ENCODE measurements around the gene APOE.

The APOE gene

DNA sequence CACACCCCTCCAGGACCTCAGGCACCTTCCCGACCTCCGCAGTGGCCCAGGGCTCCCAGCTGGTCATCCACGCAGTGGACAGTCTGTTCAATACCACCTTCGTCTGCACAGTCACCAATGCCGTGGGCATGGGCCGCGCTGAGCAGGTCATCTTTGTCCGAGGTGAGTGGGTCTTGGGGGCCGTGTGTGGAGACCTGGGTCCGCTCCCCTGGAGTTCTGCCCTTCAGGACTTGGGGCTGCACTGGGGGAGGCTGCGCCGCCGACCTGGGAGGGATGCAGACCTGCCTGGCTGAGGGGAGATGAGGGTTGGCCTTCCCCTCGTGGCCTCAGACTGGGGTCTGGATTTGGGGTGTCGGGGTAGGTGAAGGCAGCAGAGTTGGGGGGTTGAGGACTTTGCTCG is 31.3 kb upstream of the APOE start:
- no peaks in the 10 kb centered on the region for H3K27me3 ChIP-seq
- H3K4me1 ChIP-seq (ENCODE audit: control insufficient read depth in 1 of 2, insufficient read depth in 1 of 2, low read depth in 1 of 2, low read length in 1 of 2) = peaks cover 9 to 14% of the 10 kb centered on the region in 2 experiments
- H3K9me3 ChIP-seq = no peaks in the 10 kb centered on the region
- TF ChIP-seq, protein P1, sequence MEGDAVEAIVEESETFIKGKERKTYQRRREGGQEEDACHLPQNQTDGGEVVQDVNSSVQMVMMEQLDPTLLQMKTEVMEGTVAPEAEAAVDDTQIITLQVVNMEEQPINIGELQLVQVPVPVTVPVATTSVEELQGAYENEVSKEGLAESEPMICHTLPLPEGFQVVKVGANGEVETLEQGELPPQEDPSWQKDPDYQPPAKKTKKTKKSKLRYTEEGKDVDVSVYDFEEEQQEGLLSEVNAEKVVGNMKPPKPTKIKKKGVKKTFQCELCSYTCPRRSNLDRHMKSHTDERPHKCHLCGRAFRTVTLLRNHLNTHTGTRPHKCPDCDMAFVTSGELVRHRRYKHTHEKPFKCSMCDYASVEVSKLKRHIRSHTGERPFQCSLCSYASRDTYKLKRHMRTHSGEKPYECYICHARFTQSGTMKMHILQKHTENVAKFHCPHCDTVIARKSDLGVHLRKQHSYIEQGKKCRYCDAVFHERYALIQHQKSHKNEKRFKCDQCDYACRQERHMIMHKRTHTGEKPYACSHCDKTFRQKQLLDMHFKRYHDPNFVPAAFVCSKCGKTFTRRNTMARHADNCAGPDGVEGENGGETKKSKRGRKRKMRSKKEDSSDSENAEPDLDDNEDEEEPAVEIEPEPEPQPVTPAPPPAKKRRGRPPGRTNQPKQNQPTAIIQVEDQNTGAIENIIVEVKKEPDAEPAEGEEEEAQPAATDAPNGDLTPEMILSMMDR (IDR thresholded peaks at IDR 0.05) = no peak
- peaks cover 77% of the 10 kb centered on the region for H3K36me3 ChIP-seq
- H3K4me3 ChIP-seq (ENCODE audit: low read depth in 1 of 2, low read length in 1 of 2) = no peak overlapping the region
- no peak overlapping the region for H3K27ac ChIP-seq

DNA sequence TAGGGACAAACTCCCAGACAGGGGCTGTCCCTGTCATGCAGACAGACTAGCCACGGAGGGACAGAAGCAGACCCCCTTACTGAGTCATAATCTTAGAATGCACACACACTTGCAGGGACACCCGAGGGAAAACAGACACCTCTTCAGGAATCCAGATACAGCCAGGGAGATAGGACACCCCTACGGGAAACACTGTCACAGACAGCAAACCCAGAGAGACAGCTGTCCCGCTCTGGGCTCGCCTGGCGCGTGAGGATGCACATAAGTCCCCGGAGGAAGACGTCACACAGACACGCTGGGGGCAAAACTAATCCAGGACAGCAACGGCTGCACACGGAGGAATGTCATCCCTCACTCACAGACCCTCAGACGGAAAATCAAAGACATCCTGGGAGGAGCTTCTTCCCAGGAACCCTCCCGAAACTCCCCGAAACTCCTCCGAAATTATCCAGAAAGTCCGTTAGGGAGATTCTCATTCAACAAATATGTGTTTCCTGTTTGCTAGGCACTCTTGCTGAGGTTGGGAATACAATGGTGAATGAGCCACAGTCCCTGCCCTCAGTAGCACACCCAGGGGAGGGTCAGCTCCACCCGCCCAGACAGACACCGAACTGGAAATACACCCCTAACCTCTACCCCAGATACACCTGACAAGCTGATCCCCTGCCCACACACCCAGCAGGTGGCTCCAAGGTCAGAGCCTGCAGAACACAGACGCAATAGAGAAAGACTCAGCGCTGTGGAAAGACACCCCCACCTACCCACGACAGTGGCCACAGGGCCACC is 29.7 kb upstream of the APOE start:
- H3K27ac ChIP-seq = no peak overlapping the region
- no peaks in the 10 kb centered on the region for H3K9me3 ChIP-seq
- H3K4me3 ChIP-seq (ENCODE audit: low read depth in 1 of 2, low read length in 1 of 2) = no peak overlapping the region
- peaks cover 0 to under 1% of the 10 kb centered on the region in 2 experiments for H3K4me1 ChIP-seq (ENCODE audit: control insufficient read depth in 1 of 2, insufficient read depth in 1 of 2, low read depth in 1 of 2, low read length in 1 of 2)
- TF ChIP-seq, protein P1 (IDR thresholded peaks at IDR 0.05) = no peak
- peaks cover 85% of the 10 kb centered on the region for H3K36me3 ChIP-seq
- H3K27me3 ChIP-seq = no peaks in the 10 kb centered on the region

DNA sequence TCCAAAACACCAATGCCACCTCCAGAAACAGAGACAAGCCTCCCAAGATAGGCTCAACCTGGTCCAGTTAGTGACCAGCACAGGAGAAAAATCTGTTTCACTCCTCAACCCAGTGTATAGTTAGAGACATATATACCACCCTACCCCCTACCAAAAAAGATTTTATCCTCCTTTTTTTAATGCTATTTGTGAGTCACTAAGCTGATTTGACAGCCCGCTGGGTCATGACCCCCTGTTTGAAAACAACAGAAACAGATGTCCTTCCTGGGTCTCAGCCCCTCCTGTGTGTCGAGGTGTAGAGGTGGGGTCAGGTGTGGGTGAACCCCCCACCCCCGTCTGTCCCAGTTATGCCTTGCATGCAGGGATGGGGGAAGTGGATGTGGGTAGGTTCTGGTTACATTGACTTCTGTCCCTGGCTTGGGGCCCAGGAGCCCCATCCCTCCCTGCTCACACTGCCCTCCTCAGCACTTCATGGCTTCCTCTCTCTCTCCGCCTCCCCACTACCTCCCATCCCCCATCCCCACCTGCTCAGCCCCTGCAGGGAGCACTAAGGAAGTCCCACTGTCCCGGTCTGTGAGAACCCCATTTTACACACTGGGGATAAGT is 28.6 kb upstream of the APOE start:
- peak overlapping the region; percentile 8 for H3K27ac ChIP-seq

DNA sequence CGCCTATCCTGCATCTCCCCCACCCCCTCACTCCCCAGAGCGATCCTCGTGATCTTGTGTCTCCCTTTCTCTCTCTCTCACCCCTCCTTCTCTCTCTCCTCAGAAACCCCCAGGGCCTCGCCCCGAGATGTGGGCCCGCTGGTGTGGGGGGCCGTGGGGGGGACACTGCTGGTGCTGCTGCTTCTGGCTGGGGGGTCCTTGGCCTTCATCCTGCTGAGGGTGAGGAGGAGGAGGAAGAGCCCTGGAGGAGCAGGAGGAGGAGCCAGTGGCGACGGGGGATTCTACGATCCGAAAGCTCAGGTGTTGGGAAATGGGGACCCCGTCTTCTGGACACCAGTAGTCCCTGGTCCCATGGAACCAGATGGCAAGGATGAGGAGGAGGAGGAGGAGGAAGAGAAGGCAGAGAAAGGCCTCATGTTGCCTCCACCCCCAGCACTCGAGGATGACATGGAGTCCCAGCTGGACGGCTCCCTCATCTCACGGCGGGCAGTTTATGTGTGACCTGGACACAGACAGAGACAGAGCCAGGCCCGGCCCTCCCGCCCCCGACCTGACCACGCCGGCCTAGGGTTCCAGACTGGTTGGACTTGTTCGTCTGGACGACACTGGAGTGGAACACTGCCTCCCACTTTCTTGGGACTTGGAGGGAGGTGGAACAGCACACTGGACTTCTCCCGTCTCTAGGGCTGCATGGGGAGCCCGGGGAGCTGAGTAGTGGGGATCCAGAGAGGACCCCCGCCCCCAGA is 27.3 kb upstream of the APOE start:
- Histone ChIP-seq H3K27ac (no peak overlapping the region), H3K9me3 (no peaks in the 10 kb centered on the region), H3K4me1 (ENCODE audit: control insufficient read depth in 1 of 2, insufficient read depth in 1 of 2, low read depth in 1 of 2, low read length in 1 of 2) (no peaks in the 10 kb centered on the region), H3K36me3 (peaks cover 69% of the 10 kb centered on the region), H3K27me3 (no peaks in the 10 kb centered on the region), H3K4me3 (ENCODE audit: low read depth in 1 of 2, low read length in 1 of 2) (no peak overlapping the region)
- TF ChIP-seq, protein P1 (IDR thresholded peaks at IDR 0.05) = no peak

More for the DNA sequence above, 28.6 kb upstream of the APOE start:
- Histone ChIP-seq H3K27me3 (no peaks in the 10 kb centered on the region), H3K36me3 (peaks cover 78% of the 10 kb centered on the region), H3K4me1 (ENCODE audit: control insufficient read depth in 1 of 2, insufficient read depth in 1 of 2, low read depth in 1 of 2, low read length in 1 of 2) (no peaks in the 10 kb centered on the region), H3K9me3 (no peaks in the 10 kb centered on the region), H3K4me3 (ENCODE audit: low read depth in 1 of 2, low read length in 1 of 2) (no peak overlapping the region)
- TF ChIP-seq, protein P1 (IDR thresholded peaks at IDR 0.05) = no peak

DNA sequence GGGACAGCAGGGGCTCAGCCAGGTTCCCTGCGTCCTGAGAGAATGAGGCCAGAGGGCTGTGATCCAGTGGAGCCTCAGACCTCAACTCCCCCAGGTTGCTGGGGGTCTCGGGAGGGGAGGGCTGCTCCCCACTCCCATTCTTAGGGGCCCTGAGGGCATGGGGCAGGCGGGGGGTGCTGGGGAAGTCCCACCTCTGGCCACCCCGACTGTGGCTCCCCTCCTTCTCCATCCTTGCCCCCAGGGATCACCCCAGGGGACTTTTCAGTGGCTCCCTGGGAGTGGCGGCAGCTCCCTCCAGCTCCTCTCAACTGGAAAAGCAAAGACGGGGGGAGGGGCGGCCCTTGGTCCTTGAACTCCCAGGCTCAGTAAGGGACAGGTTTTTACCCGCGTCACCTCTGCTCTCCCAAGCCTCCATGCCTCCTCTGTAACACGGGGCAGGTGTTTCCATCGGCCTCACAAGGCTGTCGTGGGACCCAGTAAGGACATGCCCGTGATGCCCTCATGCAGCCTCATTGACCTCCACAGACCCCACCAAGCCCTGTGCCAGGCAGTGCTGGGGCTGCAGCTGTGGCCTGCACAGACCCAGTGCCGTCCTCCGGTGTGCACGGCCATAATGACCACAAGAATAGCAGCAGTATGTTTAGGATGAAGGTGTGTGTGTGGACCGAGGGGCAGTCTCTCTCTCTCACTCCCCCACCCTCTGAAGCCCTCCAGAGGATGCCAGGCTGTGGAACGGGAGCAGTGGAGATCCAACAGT is 26.1 kb upstream of the APOE start:
- TF ChIP-seq, protein P1 (IDR thresholded peaks at IDR 0.05) = no peak
- Histone ChIP-seq H3K36me3 (peaks cover 62% of the 10 kb centered on the region), H3K9me3 (no peaks in the 10 kb centered on the region)

More for the DNA sequence above, 26.1 kb upstream of the APOE start:
- no peak overlapping the region for H3K4me3 ChIP-seq (ENCODE audit: low read depth in 1 of 2, low read length in 1 of 2)
- H3K27me3 ChIP-seq = no peaks in the 10 kb centered on the region
- no peaks in the 10 kb centered on the region for H3K4me1 ChIP-seq (ENCODE audit: control insufficient read depth in 1 of 2, insufficient read depth in 1 of 2, low read depth in 1 of 2, low read length in 1 of 2)
- H3K27ac ChIP-seq = no peak overlapping the region
